HPDE6-E6E7 (cell line): Measurements from ENCODE around the gene SATB2.
A peak's percentile ranks its signal among the peaks of the same experiment; 100 is the strongest.

Experiments
- DNase-seq: peaks from one replicate; pipeline ENCODE4 v3.0.0; 2011; ENCODE audit warnings: missing footprints; ENCODE audit errors: extremely low spot score

Gene SATB2

DNA sequence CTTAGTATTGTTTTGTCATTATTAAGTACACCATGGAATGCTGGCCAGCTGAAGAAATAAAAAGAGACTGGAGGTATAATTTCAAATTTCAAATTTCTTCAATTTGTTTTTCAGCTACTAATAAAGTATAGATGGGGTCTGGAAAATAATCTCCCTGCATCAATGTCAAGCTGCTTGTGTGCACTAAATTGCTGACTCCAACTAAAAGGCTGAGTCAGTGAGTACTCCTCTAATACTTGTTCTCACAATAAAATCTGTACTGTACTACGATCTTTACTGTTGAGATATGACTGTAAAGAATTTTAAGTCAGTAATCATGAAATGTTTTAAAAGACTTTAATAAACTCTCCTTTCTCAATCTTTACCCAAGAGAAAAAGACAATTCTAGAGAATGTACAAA lies 131.9 kb downstream of the SATB2 start:
- DNase-seq = no peak

DNA sequence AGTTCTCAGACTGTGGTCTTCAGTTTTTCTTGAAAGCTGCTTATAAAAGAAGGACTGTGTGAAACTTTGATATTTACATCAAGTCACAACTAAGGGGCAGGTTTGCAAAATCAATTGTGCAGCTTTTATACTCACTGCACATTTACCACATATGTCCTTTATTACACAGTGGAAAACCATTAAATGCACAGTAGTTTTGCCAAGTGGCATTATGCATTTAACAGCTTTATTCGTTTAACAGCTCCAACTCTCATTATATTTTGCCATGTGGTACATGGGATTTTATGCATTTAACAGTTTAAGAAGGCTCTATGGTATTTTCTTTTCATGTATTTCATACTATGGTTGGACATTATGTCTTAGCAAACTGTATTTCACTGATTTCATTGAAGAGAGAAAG lies 135.6 kb downstream of the SATB2 start:
- no peak for DNase-seq

DNA sequence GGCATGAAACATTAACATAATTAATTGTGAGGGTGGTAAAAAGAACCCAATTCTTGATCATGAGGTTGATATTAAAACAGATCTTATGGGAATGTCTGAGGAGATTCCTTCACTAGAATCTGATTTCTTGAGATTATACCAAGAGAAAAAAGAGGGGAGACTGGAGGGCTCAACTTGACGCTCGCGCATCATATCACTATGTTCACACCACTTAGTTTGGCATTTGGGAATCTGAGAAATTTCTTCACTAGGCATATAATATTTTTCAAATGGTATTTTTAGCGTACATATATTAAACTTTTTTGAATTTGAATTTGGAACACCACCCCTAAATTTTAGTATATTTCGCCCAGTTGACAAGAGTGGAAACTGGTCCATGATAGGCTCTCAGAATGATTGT lies 140.1 kb downstream of the SATB2 start:
- DNase-seq = no peak

GRCh38 chr2:199316851-199317250 lies 140.9 kb downstream of the SATB2 start:
- no peak for DNase-seq

- DNase-seq = no peak
These were observed 142.2 kb downstream of the SATB2 start for GRCh38 chr2:199315299-199316179.

- DNase-seq = no peak
These were observed 144.8 kb downstream of the SATB2 start for GRCh38 chr2:199312931-199313330.

DNA sequence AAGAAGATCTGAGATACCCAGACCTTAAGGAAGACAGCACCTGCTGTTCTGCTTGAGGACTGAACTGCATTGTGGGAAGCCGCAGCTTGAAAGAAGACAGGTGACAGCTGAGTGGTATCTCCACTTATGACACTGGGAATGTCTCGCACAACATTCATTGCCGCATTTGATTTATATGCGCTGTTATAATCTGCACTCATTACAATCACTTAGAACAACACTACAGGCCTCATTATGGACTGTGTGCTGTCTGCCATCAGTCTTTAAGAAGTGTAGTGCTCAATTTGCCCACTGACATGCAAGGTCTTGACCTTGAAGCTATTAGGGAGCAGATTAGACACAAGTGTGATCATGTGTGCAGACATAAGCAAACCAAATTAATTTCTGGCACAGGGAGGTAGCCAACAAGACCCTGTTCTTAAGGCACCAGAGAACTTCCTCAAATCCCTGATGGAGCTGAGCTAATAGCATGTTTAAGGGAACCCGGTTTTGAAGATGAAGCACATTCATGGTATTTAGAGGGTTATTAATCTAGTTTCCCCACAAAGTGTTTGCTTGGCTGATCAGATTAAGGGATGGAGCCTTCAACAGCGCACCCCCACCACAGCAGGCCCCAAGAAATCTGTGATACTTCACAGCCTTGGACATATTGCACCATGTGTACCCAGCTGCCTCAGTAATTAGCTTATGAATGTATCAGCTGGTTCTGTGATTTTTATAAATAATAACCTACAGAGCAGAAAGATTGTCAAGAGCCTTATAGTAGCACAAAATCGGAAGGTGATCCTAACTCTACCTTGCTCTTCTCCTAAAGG lies 146.8 kb downstream of the SATB2 start:
- DNase-seq = no peak

DNA sequence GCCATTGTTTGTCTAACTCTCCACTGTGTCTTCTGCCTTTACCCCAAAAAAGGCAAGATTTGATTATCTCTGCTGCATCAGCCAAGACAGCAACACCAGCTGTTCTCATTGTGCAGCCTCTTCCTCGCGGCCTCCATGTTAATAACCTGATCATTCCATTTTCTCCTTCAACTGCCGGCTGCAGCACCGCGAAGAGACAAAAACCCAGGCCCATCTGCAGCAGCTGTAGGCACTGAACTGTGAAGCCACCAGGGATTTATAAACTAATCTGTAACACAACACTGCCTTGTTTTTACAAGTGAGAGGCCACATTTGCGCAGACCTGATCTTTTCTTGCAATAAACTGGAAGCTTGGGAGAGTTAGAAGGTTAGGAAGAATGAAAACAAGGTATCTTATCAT lies 147.8 kb downstream of the SATB2 start:
- no peak for DNase-seq

GRCh38 chr2:199309411-199309810 lies 148.3 kb downstream of the SATB2 start:
- DNase-seq = no peak

DNA sequence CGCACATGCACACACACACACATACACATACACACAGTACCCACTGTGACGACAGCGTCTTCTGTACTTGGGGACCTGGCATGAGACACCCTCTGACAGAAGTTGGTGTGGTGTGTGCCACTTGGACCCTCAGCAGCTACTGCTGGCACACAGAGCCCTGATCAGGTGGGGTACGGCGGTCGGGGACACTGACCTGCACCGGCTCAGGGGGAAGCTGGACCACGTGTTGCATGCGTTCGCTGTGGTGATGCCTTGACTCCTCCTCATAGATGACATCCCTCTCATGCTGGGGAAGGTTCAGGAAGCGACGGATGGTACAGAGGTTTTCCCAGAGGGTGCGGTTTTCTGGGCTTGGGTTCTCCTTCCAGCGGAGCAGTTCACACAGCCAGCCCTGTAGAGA lies 149.2 kb downstream of the SATB2 start:
- DNase-seq = no peak

- no peak for DNase-seq
These were observed 150.3 kb downstream of the SATB2 start for GRCh38 chr2:199307461-199307860.

DNA sequence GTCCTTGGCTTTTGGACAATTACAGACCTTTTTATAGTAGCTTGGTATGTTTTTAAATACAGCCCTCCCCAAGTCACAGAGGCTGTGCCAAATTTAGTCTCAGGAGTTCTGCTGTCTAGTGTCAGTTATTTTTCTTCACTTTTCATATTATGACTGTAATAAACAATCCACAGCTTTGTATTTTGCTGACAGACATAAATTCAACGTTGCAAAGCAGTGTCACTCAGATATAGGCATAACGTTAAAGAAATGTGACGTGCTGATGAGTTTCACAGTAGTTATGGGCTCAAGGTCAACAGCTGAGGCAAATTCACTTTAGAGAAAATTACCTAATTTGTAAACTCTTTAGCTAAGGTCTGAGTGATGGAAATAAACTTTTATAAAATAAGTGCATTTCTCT lies 151.6 kb downstream of the SATB2 start:
- DNase-seq = no peak

GRCh38 chr2:199303728-199304177 lies 154.0 kb downstream of the SATB2 start:
- DNase-seq = peak; percentile 5

DNA sequence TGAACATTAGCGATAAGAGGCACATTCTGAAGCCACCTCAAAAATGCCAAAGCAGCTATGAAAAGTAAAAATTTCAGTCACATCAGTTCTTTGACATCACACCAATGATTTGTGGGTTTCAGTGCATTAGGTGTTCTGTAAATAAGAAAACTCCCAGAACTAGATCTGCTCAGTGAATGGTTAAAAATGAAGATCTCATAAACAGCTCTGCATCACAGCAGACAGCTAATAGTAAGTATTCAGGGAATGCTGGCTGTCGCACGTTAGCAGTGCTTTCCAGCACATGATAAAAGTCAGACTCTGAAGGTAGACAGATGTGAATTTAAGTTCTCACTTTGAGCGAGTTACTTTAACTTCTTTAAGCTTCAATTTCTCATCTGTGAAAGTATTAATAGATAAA lies 154.9 kb downstream of the SATB2 start:
- DNase-seq = no peak

GRCh38 chr2:199288424-199288823 lies 169.3 kb downstream of the SATB2 start:
- DNase-seq = no peak

DNA sequence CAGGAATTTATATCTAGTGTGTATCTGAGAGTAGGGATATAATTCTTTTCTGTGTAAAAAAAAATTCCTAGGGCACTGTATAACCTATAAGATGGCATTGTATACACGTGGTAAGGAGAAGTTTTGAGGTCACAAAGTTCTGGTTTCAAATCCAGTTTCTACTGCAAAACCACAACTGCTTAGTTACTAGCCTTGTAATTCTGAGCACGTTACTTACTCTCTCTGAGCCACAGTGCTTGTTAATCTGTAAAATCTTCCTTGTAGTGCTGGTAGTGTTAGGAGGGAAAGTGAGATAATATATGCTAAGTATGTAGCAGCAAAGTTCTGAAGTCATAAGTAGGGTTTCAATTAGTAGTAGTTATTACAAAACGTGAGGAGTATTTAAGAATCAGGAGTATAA lies 175.4 kb downstream of the SATB2 start:
- DNase-seq = no peak

DNA sequence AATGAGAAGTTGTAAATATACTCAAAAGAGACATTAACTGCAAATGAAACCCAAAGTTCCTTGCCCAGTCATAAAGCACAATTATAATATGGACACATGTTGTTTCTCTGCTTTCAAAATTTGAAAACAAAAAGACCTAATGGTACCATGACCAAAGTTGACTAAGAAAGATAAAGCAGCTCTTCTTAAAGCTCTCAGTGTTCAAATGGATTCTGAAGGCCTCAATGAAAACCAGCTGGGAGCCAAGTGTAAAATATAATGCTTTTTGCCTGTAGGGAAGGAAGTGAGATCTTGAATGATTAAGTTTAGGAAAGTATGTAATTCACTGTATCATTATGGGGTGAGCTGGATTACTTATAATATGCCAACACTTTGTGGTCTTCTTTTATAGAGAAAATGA lies 178.6 kb downstream of the SATB2 start:
- DNase-seq = no peak

DNA sequence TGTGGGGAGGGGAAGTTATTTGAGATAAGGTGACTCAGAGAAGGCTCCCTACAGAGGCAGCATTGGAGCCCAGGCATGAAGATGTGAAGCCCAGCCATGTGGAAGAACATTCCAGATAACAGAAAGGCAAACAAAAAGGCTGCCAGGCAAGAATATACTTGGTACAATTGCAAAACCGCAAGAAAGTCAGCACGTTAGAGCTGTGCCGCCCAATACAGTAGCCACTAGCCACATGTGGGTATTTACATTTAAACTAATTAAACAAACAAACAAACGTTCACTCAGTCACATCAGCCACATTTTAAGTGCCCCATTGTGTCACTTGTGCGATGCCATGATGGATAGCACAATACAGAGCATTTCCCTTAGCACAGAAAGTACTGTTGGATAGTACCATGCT lies 179.6 kb downstream of the SATB2 start:
- DNase-seq = no peak

- DNase-seq = no peak
These were observed 184.7 kb downstream of the SATB2 start for GRCh38 chr2:199273042-199273511.

DNA sequence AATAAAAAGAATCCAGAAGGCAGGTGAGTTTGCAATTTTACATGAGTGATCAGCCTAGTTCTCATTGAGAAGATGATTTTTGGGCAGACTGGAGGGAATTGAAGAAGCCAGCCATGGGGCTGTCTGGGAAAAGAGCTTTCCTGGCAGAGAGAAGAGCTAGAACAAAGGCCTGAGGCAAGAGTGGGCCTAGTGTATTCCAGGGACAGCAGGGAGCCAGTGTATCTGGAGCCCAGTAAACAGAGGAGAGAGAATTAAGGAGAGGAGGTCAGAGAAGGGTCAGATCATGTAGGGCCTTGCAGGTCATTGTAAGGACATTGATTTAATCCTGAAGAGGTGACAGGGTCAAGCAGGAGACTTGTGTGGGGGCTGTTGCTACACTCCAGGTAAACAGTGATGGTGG lies 195.8 kb downstream of the SATB2 start:
- DNase-seq = no peak

- DNase-seq = no peak
These were observed 196.5 kb downstream of the SATB2 start for GRCh38 chr2:199261239-199261638.

- no peak for DNase-seq
These were observed 198.1 kb downstream of the SATB2 start for GRCh38 chr2:199259671-199260070.

- DNase-seq = no peak
These were observed 199.4 kb downstream of the SATB2 start for GRCh38 chr2:199258291-199258690.
